Measurements from ENCODE around the gene RPL10A. TPM values are rescaled to one million over a fixed set of nuclear protein-coding genes. Genes with fewer than 3 reads are reported as not detected.

RPL10A gene
- total RNA-seq, 2 experiments from 2014 or later, result 1,373 to 1,398 TPM

DNA sequence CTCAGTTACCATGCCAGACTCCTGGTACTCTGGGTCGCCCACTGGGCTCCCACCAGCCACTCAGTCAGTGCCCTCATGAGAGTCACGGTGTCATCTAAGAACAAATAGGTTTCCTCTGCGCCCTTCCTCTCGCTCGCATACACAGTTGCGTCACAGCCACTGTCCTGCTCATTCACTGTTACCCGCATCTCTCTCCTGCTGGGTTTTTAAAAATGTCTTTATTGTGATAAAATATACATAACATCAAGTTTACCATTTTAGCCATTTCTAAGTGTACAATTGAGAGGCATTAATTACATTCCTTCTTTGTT, 24.7 kb downstream of the RPL10A start:
- Mint-ChIP-seq H3K27ac (no peak overlapping the region), H3K9me3 (no peaks in the 10 kb centered on the region), H3K27me3 (peaks cover 3% of the 10 kb centered on the region), H3K4me3 (no peak overlapping the region), H3K4me1 (peaks cover 14% of the 10 kb centered on the region), H3K36me3 (no peaks in the 10 kb centered on the region)
- POLR2A ChIA-PET, result no interaction called here
- DNase-seq (no peak), ATAC-seq (ENCODE audit: low read depth) (no peak)

DNA sequence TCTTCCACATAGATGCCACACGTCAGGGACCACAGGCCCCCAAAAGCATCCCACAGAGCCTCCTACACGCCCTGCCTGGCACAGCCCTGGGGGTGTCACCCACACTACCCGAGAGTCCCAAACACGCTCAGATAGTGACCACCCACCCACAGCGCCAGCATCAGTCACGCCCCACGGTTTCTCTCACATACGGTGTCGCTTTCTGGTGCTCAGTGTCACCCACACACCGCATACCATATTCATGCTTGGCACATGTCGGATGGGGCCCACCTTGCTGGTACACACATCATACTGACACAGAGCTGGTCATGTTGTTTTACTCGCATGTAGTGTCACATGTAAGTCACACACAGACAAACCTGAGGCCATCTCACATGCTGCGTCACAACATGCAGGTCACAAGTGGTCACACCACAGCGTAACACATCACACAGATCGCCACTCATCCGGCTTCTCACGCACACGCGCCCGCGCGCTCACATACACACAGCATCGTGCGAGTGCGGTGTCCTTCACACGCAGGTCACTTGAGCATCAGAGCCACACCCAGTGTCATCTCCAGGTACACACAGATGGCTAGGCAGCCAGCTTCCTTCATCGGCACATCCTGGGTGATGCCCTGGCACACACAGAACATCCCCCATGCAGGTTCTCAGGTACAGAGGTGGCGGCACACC, 25.2 kb downstream of the RPL10A start:
- Mint-ChIP-seq H3K27me3 (peaks cover 6% of the 10 kb centered on the region), H3K4me3 (no peak overlapping the region), H3K9me3 (no peaks in the 10 kb centered on the region), H3K36me3 (no peaks in the 10 kb centered on the region), H3K27ac (no peak overlapping the region), H3K4me1 (peaks cover 11% of the 10 kb centered on the region)
- POLR2A ChIA-PET, result no interaction called here
- ATAC-seq (ENCODE audit: low read depth) (no peak), DNase-seq (no peak)

DNA sequence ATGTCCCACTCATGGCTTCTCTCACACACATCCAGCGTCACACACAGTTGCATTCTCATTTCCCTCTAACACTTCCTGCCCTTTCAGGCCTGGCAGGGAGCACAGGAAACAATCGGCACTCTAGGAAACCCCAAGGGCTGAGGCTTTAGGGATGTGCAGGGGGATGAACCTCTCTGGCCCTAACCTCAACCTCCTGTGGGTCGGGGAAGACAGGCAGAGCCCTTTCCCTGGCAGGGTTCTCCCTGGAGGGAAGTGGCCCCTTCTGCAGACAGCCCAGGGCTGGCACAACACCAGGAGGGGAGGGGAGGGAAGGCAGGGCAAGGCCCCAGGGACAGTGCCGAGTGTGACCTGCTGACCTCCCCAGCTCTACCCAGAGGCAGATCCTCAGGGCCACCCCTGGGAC, 26.0 kb downstream of the RPL10A start:
- ATAC-seq (ENCODE audit: low read depth) (no peak), DNase-seq (no peak)
- Mint-ChIP-seq H3K4me1 (peaks cover 14% of the 10 kb centered on the region), H3K27ac (no peak overlapping the region), H3K4me3 (no peak overlapping the region), H3K36me3 (no peaks in the 10 kb centered on the region), H3K27me3 (peaks cover 13% of the 10 kb centered on the region), H3K9me3 (no peaks in the 10 kb centered on the region)
- POLR2A ChIA-PET, result no interaction called here

DNA sequence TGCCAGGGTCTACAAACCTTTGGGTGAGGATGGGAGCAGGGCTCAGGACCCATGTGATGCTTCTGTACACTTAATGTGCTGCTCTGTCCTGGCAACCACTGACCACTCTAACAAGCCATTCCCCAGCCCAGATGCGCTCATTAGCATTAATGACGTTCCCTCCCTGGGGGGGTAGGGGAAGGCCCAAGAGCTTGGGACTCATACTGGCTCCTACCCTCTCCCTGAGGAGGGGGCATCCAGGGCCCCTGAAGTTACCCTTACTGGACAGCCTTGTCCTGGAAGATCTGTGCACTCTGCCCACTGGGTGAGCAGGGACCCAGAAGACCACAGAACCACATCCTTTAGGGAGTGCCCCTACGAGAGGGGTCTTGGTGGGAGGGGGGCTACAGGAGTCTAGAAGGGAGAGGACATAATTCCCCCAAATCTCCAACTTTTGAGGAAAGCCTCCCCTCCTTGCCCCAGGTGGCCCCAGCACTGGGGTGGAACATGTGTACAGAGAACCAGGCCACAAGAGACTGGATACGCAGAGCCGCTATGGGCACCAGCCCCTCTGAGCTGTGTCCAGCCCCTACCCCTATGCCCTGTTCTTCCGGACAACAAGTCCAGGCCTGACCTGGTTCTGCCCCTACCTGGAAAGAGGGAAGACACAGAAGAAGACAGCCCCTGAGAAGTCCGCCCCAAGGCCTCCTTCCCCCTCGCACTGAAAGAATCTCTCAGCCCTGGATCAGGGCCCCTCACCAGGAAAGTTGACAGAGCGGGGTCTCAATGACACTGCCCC, 27.2 kb downstream of the RPL10A start:
- Mint-ChIP-seq H3K27me3 (peaks cover 22% of the 10 kb centered on the region), H3K36me3 (no peaks in the 10 kb centered on the region), H3K4me1 (peaks cover 14% of the 10 kb centered on the region), H3K27ac (no peak overlapping the region), H3K9me3 (no peaks in the 10 kb centered on the region), H3K4me3 (peak overlapping the region; percentile 59)
- POLR2A ChIA-PET, result no interaction called here
- DNase-seq (no peak), ATAC-seq (ENCODE audit: low read depth) (no peak)

DNA sequence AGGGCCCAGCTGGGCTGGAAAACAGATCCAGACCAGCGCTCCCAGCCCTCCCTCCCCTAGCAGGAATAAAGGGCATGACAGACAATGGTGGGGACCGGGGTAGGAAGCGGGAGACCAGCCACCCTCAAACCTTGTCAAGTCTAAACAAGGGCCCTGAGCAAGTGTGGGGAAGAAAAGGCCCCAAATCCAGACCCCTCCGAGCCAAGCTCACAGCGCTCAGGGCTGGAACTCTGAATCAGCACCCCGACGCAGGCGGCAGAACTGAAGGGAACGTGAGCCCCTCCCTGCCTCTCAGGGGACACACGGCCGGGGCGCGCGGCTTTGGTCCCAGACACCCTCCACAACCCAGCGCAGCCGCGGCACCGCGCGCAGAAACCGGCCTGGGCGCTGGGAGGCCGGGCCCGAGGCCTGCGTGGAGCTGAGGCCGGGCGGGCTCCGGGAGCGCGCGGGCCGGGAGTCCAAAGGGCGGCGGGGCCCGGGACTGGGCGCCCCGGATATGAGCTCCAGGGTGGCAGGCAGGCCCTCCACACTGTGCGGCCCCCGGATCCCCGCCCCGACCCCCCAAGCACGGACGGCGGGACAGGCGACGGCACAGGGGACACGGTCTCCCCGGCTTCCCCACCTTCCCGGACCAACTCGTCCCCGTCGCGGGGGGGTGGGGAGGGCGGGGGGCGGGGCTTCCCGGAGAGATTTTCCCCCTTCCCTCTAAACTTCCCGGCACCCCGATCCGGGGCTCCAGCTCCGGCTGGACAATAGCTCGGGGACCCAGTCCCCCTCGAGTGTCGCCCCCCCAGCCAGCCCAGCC, 28.0 kb downstream of the RPL10A start:
- POLR2A ChIA-PET, result no interaction called here
- no peak for DNase-seq
- ATAC-seq (ENCODE audit: low read depth), result no peak
- Mint-ChIP-seq H3K36me3 (no peaks in the 10 kb centered on the region), H3K27me3 (peaks cover 21% of the 10 kb centered on the region), H3K4me1 (peaks cover 13% of the 10 kb centered on the region), H3K9me3 (no peaks in the 10 kb centered on the region), H3K27ac (no peak overlapping the region), H3K4me3 (peak overlapping the region; percentile 63)

DNA sequence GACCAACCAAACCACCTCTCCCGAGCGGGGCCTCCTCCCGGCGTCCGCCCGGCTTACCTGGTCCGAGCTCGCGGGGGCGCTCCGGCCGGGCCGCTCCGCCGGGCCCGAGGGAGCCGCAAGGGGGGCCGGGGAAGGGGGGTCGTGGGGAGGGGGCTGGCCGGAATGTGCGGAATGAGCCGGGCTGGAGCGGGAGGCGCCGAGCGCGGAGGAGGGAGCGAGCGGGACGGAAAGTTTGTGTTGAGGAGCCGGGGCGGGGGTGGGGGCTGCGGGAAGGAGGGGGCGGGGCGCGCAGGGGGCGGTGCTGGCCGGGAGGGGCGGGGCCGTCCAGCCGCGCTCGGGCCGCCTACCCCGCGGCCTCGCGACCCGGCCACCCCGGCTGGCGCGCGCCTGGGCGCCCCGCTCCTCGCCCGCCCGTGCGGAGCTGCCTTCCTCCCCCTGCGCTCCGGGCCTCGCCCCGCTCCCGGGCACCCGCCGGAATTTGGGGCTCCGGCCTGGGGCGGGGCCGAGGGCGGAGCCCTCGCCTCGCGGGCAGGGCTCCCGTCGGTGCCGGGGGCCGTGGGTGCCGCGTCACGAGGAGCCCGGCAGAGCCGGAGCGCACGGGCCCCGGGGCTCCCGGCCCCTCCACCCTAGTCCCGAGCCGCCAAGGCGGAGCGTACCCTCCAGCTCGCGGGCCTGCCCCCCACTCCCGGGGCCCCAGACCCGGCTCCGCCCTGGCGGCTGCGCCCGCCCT, 28.8 kb downstream of the RPL10A start, which contains the start of gene TEAD3:
TSS of gene TEAD3 (minus strand) at position 239 of the 730 bp plus-strand sequence.
- POLR2A ChIA-PET, result interaction anchor here (0.8 to 1.5 kb wide), 2 partner anchors 12 to 28 kb away, joined by 4 to 8 read pairs; no protein-coding TSS in a partner anchor
- H3K9me3 Mint-ChIP-seq, result no peaks in the 10 kb centered on the region
- H3K4me3 Mint-ChIP-seq, result peak within 1 kb of the TSS; percentile 77
- no peaks in the 10 kb centered on the region for H3K36me3 Mint-ChIP-seq
- DNase-seq (peak; percentile 79), ATAC-seq (ENCODE audit: low read depth) (peak; percentile 59)
- peak within 1 kb of the TSS; percentile 56 for H3K27ac Mint-ChIP-seq
- H3K4me1 Mint-ChIP-seq, result peaks cover 13% of the 10 kb centered on the region
- H3K27me3 Mint-ChIP-seq, result peaks cover 23% of the 10 kb centered on the region

DNA sequence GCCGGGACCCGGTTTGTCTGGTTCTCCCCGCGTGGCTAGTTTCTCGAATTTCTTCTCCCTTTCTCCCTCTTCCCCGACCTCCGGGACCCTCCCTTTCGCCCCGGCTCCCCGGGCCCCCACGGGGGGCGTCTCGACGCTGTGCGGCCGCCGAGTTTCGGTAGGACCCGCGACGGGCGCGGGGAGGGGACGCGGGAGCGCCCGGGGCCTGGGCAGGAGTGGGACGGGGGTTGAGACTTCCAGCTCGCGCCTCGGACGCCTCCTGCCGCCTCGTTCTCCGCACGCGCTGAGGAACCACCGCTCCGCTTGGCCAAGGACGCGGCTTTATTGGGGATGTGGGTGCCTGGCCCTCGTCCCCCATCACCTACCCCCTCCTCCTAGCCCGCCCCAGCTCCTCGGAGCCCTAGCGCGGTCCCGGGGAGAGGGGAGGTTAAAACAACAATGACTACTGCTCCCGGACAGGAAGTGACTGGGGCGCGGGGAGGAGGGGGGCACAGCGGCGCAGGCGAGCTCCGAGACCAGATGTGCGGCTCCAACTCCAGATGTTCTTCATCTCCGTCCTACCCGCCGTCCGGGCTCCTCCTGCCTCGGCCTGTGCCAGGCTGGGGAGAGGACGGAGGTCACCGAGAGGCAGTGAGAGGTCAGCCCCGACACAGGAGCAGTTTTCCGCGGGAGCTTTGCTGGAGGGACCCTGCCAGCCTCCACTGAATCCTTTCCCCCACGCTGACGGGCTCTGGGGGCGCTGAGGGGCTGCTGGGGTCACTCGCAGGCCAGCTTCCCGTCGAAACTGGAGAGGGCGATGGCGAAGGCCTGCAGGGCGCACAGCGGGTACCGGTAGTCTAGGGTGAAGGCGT, 29.6 kb downstream of the RPL10A start:
- Mint-ChIP-seq H3K4me1 (peaks cover 10% of the 10 kb centered on the region), H3K27me3 (peaks cover 29% of the 10 kb centered on the region), H3K4me3 (peak overlapping the region; percentile 77), H3K27ac (peak overlapping the region; percentile 56), H3K9me3 (no peaks in the 10 kb centered on the region), H3K36me3 (no peaks in the 10 kb centered on the region)
- DNase-seq (peak; percentile 64), ATAC-seq (ENCODE audit: low read depth) (peak; percentile 40)
- POLR2A ChIA-PET, result interaction anchor here (0.8 to 1.5 kb wide), 2 partner anchors 11 to 27 kb away, joined by 4 to 8 read pairs; no protein-coding TSS in a partner anchor

DNA sequence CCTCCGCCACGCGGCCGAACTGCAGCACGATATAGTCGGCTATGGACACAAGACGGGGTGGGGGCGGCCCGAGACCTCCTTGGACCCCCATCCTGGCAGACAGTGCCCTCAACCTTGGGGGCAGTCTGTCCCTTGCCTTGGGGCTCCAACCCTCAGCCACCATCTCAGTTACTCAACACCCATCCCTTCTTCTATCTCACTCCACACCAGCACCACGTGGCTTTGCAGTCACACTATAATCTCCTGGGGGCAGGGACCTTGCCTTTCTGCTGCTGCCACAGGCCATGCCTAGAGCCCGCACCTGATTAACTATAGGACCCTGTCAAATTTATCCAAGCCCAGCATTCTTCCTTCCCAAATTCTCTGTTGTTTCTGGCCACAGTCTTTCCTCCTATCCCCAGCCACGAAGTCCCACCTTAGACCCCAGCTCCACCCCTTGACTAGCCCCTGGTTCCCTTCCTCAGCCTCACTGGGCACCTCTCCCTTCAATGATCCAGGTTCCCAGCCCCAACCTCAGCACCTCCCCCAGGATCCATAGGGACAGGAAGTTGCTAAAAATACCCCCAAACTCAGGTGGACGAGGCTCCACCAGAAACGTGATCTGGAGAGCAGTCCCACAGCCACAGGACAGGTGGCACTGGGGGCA, 30.3 kb downstream of the RPL10A start:
- Mint-ChIP-seq H3K9me3 (no peaks in the 10 kb centered on the region), H3K27ac (peak overlapping the region; percentile 3), H3K4me1 (peaks cover 10% of the 10 kb centered on the region), H3K27me3 (peaks cover 35% of the 10 kb centered on the region), H3K36me3 (no peaks in the 10 kb centered on the region), H3K4me3 (peak overlapping the region; percentile 77)
- POLR2A ChIA-PET, result interaction anchor here (1.5 kb wide), 1 partner anchor 11 kb away, joined by 4 read pairs; no protein-coding TSS in a partner anchor
- ATAC-seq (ENCODE audit: low read depth) (no peak), DNase-seq (no peak)

DNA sequence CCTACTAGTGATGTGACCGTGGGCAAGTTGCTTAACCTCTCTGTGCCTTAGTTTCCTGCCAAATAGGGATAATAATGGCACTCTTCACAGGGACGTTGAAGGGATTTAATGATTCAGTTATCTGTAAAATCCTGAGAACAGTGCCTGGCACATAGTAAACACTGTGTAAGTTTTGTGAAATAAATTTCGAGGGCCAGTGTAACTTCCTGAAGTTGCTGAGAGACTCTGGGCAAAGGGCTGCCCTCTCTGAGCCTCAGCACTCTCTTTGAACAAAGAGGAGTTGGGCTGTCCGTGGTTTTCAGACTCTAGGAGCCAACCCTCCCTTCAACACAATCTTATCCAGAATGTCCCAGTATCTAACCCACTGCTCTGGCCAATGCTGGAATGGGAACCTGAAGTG, 31.2 kb downstream of the RPL10A start:
- POLR2A ChIA-PET, result no interaction called here

DNA sequence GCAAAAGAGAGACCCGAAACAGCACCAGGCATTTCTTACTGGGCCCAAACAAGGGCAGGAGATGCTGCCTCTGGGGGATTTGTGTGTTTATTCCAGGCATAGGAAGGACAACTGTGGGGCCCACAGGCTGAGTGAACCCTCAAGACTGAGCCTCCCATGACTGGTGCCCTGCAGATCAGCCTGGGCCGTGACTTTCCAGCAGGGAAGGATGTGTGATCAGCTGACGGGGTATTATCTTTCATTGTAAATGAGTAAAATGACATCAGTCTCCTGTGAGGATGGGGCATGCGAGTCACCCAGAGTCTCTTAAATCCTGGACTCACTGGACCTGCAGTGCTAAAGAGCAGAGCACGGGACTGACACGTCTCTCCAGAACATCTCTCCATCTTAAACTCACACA, 32.6 kb downstream of the RPL10A start:
- DNase-seq (no peak), ATAC-seq (ENCODE audit: low read depth) (no peak)
- peaks cover 3% of the 10 kb centered on the region for H3K4me1 Mint-ChIP-seq
- H3K27ac Mint-ChIP-seq, result no peak overlapping the region
- H3K9me3 Mint-ChIP-seq, result no peaks in the 10 kb centered on the region
- H3K36me3 Mint-ChIP-seq, result no peaks in the 10 kb centered on the region
- H3K4me3 Mint-ChIP-seq, result no peak overlapping the region
- POLR2A ChIA-PET, result no interaction called here
- H3K27me3 Mint-ChIP-seq, result peaks cover 33% of the 10 kb centered on the region

More for the DNA sequence above, 31.2 kb downstream of the RPL10A start:
- no peaks in the 10 kb centered on the region for H3K36me3 Mint-ChIP-seq
- peaks cover 33% of the 10 kb centered on the region for H3K27me3 Mint-ChIP-seq
- no peak overlapping the region for H3K27ac Mint-ChIP-seq
- H3K4me1 Mint-ChIP-seq, result peaks cover 6% of the 10 kb centered on the region
- DNase-seq (no peak), ATAC-seq (ENCODE audit: low read depth) (no peak)
- H3K9me3 Mint-ChIP-seq, result no peaks in the 10 kb centered on the region
- no peak overlapping the region for H3K4me3 Mint-ChIP-seq

DNA sequence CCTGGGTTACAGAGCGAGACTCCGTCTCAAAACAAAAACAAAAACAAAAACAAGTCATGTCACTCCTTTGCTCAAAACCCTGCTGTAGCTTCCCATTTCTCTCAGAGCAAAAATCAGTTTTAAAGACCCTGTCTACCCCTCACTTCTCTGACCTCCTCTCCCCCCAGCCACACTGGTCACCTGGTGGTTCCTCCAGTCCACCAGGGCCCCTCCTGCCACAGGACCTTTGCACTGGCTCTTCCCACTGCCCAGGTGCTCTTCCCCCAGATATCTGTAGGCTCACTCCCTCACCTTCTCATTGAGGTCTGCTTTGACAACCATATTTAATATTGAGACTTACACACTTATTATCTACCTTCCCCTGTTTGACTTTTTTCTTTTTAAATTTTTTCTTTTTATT, 33.6 kb downstream of the RPL10A start:
- Mint-ChIP-seq H3K4me1 (peaks cover 3% of the 10 kb centered on the region), H3K36me3 (no peaks in the 10 kb centered on the region), H3K9me3 (no peaks in the 10 kb centered on the region), H3K27me3 (peaks cover 36% of the 10 kb centered on the region), H3K27ac (no peak overlapping the region), H3K4me3 (no peak overlapping the region)
- no peak for ATAC-seq (ENCODE audit: low read depth)
- DNase-seq, result no peak
- POLR2A ChIA-PET, result no interaction called here

DNA sequence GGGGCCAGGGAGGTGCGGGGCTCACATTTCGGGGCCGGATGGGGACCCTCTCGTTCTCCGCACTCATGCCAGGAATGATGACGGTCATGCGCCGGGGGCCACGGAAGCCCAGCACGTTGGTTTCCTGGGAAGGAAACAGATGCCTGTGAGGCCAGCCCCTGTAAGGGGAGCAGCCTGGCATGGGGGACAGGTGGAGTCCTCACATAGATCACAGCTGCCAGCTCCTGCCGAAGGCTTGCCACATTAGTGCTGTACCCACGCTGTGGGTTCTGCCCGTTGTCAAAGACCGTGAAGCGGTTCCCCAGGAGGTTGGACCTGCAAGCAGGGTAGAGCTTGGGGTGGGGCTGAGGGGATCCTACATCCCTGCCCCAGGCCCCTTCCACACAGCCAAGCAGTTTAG, 35.3 kb downstream of the RPL10A start:
- DNase-seq, result no peak
- POLR2A ChIA-PET, result no interaction called here
- no peaks in the 10 kb centered on the region for H3K9me3 Mint-ChIP-seq
- no peak overlapping the region for H3K27ac Mint-ChIP-seq
- H3K27me3 Mint-ChIP-seq, result peaks cover 43% of the 10 kb centered on the region
- no peaks in the 10 kb centered on the region for H3K36me3 Mint-ChIP-seq
- H3K4me3 Mint-ChIP-seq, result no peak overlapping the region
- no peak for ATAC-seq (ENCODE audit: low read depth)
- peaks cover 2% of the 10 kb centered on the region for H3K4me1 Mint-ChIP-seq
